ENCODE results near the gene TNNI2. TPM values are rescaled to one million over a fixed set of nuclear protein-coding genes. Genes with fewer than 3 reads are reported as not detected.

The TNNI2 gene
- total and polyA plus RNA-seq, 8 donors: 0.24 to 8.5 (median 0.52) TPM; not detected in 1

DNA sequence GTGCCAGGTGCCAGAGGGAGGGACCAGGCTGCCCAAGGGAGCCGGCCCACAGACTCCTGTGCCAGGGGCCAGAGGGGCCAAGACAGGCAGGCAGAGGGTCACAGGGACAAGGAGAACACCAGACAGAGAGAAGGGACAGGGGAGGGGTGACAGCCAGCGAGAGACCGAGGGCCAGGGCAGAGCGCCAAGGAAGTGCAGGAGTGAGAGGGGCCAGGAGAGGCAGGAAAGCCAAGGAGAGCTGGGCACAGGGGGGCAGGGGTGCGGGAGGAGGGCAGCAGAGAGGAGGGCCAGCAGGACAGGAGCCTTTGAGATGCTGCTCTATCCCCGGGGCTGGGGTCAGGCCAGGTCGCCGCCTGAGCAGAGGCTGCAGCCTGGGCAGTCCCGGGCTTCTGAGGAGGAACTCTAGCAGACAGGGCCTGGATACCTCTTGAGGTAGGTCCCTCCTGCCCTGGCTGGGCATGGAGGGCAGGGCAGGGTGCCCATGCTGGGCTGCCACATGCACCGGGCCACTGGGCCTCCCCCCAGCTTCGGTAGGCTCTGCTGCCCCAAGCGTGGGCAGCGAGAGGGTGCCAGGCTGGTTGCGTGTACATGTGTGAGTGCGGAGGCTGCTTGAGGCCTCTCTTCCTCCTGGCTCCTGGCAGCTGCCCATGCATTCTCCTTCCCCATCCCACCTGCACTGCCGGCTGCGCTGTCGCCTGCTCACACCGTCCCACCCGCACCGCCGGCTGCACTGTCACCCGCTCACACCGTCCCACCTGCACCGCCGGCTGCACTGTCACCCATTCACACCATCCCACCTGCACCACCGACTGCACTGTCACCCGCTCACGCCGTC is 26.3 kb downstream of the TNNI2 start:
- Histone ChIP-seq H3K4me1 (peaks cover 13 to 42% of the 10 kb centered on the region in 2 donors), H3K4me3 (no peak overlapping the region), H3K27me3 (peaks cover 0 to 26% of the 10 kb centered on the region in 2 donors), H3K27ac (no peak overlapping the region), H3K9me3 (no peaks in the 10 kb centered on the region), H3K36me3 (peaks cover 0 to 14% of the 10 kb centered on the region in 2 donors)
- peak in 1 of 4 donors; percentile 63 for DNase-seq
- no peak for ATAC-seq
- TF ChIP-seq, protein P1, sequence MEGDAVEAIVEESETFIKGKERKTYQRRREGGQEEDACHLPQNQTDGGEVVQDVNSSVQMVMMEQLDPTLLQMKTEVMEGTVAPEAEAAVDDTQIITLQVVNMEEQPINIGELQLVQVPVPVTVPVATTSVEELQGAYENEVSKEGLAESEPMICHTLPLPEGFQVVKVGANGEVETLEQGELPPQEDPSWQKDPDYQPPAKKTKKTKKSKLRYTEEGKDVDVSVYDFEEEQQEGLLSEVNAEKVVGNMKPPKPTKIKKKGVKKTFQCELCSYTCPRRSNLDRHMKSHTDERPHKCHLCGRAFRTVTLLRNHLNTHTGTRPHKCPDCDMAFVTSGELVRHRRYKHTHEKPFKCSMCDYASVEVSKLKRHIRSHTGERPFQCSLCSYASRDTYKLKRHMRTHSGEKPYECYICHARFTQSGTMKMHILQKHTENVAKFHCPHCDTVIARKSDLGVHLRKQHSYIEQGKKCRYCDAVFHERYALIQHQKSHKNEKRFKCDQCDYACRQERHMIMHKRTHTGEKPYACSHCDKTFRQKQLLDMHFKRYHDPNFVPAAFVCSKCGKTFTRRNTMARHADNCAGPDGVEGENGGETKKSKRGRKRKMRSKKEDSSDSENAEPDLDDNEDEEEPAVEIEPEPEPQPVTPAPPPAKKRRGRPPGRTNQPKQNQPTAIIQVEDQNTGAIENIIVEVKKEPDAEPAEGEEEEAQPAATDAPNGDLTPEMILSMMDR (IDR thresholded peaks at IDR 0.05): no peak
- intact Hi-C loops (cut with DNase I): no loop called here

DNA sequence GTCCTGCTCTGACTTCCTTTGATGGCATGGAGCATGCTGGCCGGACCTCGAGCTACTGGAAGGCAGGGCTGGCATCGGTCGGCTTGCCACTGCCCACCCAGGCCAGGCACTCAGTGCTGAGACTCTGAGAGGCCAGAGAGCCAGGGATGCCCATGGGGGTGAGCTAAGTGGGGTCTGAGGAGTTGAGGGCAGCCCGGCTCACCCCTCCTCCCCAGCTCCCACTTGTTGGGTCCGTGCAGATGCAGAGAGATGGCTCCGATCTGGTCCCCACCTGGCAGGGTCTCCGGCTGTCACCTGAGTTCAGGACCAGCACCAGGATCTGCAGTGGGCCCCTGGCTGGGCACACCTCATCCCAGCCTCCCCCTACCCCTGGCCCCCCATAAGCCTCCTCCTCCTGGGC is 27.4 kb downstream of the TNNI2 start:
- Histone ChIP-seq H3K4me1 (peaks cover 13 to 54% of the 10 kb centered on the region in 2 donors), H3K9me3 (no peaks in the 10 kb centered on the region), H3K36me3 (peaks cover 0 to 14% of the 10 kb centered on the region in 2 donors), H3K4me3 (no peak overlapping the region), H3K27me3 (peaks cover 0 to 37% of the 10 kb centered on the region in 2 donors), H3K27ac (no peak overlapping the region)
- intact Hi-C loops (cut with DNase I): no loop called here
- peak in 1 of 4 donors; percentile 50 for DNase-seq
- no peak for ATAC-seq
- TF ChIP-seq, protein P1 (IDR thresholded peaks at IDR 0.05): no peak

DNA sequence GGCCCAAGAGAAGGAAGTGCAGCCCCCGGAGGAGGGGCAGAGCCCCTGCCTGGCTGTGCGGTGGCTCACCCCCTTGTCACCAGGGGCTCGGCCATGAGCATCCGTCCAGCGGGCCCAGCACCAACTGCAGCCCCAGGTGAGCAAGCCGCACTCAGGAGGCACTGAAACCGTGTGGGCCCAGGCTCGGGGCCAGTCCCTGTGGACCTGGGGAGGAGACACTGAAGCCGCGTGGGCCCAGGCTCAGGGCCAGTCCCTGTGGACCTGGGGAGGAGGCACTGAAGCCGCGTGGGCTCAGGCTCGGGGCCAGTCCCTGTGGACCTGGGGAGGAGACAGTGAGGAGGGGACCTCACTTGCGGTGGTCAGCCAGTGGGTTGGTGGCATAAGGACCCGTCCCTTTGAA is 28.0 kb downstream of the TNNI2 start:
- H3K9me3 ChIP-seq: no peaks in the 10 kb centered on the region
- H3K27me3 ChIP-seq: peaks cover 0 to 41% of the 10 kb centered on the region in 2 donors
- ATAC-seq (no peak), DNase-seq (no peak)
- intact Hi-C loops (cut with DNase I): no loop called here
- peaks cover 13 to 54% of the 10 kb centered on the region in 2 donors for H3K4me1 ChIP-seq
- TF ChIP-seq, protein P1 (IDR thresholded peaks at IDR 0.05): no peak
- peaks cover 0 to 14% of the 10 kb centered on the region in 2 donors for H3K36me3 ChIP-seq
- no peak overlapping the region for H3K27ac ChIP-seq
- H3K4me3 ChIP-seq: no peak overlapping the region

DNA sequence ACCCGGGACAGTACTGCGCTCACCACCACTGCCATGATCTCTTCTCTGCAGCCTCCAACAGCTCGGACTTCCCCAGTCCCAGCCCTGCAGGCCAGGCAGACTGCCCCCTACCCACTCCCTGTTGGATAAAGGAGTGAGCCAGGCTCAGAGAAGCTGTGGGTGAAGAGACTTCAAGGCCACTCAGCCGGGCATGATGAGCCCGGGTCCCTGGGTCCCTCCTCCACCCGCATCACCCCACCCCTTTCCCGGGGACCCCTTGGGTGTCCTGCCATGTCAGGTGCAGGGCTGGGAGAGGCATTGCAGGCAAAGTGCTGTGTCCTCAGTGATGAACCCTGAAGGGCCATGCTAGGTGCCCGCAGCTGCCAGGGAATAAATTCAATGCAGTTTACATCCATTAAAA is 28.6 kb downstream of the TNNI2 start:
- Histone ChIP-seq H3K36me3 (peaks cover 0 to 14% of the 10 kb centered on the region in 2 donors), H3K9me3 (no peaks in the 10 kb centered on the region), H3K27me3 (peaks cover 0 to 41% of the 10 kb centered on the region in 2 donors), H3K4me1 (peaks cover 13 to 51% of the 10 kb centered on the region in 2 donors), H3K4me3 (no peak overlapping the region), H3K27ac (no peak overlapping the region)
- intact Hi-C loops (cut with DNase I): no loop called here
- ATAC-seq (no peak), DNase-seq (peak in 1 of 4 donors; percentile 33)
- TF ChIP-seq, protein P1 (IDR thresholded peaks at IDR 0.05): no peak

DNA sequence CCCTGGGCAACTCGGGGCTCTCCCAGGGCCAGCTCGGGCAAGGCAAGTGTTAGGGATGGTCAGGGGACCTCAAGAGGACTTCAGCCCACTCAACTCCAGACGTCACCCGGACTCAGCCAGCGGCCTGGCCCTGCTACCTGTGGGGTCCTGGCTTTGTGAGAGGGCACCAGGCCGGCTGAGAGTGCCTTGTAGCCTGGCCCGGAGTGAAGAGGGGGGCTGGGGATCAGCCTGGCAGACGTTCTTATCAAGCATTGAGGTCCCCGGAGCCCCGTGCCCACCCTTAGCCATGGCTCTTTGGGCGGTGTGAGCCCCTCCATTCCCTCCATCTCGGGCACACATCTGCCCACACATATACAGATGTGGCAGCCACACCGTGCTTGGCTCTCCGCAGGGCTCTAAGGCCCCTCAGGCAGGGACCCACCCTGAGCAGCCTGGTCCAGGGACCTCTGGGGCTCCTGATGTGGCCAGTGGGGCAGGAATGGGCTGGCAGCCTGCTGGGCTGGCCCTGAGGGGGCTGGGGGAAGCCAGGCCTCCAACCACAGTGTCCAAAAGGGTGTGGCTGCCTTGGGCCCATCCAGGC is 29.4 kb downstream of the TNNI2 start:
- ATAC-seq: no peak
- TF ChIP-seq, protein P1 (IDR thresholded peaks at IDR 0.05): no peak
- peaks cover 12 to 43% of the 10 kb centered on the region in 2 donors for H3K4me1 ChIP-seq
- H3K9me3 ChIP-seq: no peaks in the 10 kb centered on the region
- peaks cover 0 to 14% of the 10 kb centered on the region in 2 donors for H3K36me3 ChIP-seq
- intact Hi-C loops (cut with DNase I): no loop called here
- peak in 1 of 4 donors; percentile 70 for DNase-seq
- H3K27me3 ChIP-seq: peaks cover 0 to 41% of the 10 kb centered on the region in 2 donors
- no peak overlapping the region for H3K4me3 ChIP-seq
- no peak overlapping the region for H3K27ac ChIP-seq

All from left lung (tissue), 10 donors.